BLaER1 (cell line): Measurements from ENCODE around the gene FANCM.
A peak's percentile ranks its signal among the peaks of the same experiment; 100 is the strongest.

Experiments
- H3K27ac ChIP-seq: shearing (Covaris generic); formaldehyde crosslinking; 2 replicates; pipeline ENCODE4 v1.8.1; 2022
- H3K27me3 ChIP-seq: shearing (Covaris generic); formaldehyde crosslinking; 2 replicates; pipeline ENCODE4 v1.8.1; 2022
- H3K36me3 ChIP-seq: shearing (Covaris generic); formaldehyde crosslinking; 2 replicates; pipeline ENCODE4 v1.8.1; 2022
- H3K4me1 ChIP-seq: shearing (Covaris generic); formaldehyde crosslinking; 2 replicates; pipeline ENCODE4 v1.8.1; 2022
- H3K4me2 ChIP-seq: shearing (Covaris generic); formaldehyde crosslinking; 2 replicates; pipeline ENCODE4 v1.8.1; 2022
- H3K4me3 ChIP-seq: shearing (Covaris generic); formaldehyde crosslinking; 2 replicates; pipeline ENCODE4 v1.8.1; 2022
- H3K9ac ChIP-seq: shearing (Covaris generic); formaldehyde crosslinking; 2 replicates; pipeline ENCODE4 v1.8.1; 2022
- H3K9me3 ChIP-seq: shearing (Covaris generic); formaldehyde crosslinking; 2 replicates; pipeline ENCODE4 v1.8.1; 2022
- H4K20me1 ChIP-seq: shearing (Covaris generic); formaldehyde crosslinking; 2 replicates; pipeline ENCODE4 v1.8.1; 2022
- Cebpa-rat ChIP-seq: shearing (Covaris generic); IDR thresholded peaks from 2 replicates; pipeline ENCODE4 v1.8.1; 2022

Gene FANCM

GRCh38 chr14:45135659-45136395, at the start of gene FANCM:
FANCM (plus strand) TSS chr14:45135930; CDS start chr14:45136032, 102 bp downstream.
- peak within 1 kb of the TSS; percentile 97 for H3K27ac ChIP-seq
- peaks cover 44% of the 10 kb centered on the region for H3K4me1 ChIP-seq

GRCh38 chr14:45089813-45090212, 45.9 kb upstream of the FANCM start:
- H3K9me3 ChIP-seq: no peaks in the 10 kb centered on the region
- H3K36me3 ChIP-seq: peaks cover 29% of the 10 kb centered on the region; the same call in 1 of the 2 replicates
- no peak overlapping the region for H3K4me2 ChIP-seq
- no peak for TF ChIP-seq Cebpa-rat
- H3K4me1 ChIP-seq: peaks cover 18% of the 10 kb centered on the region
- no peak overlapping the region for H3K9ac ChIP-seq
- no peak overlapping the region for H3K4me3 ChIP-seq
- H3K27ac ChIP-seq: no peak overlapping the region
- H4K20me1 ChIP-seq: peaks cover 100% of the 10 kb centered on the region
- H3K27me3 ChIP-seq: no peaks in the 10 kb centered on the region

More at GRCh38 chr14:45135659-45136395, at the start of gene FANCM:
- peaks cover 16% of the 10 kb centered on the region; the same call in 1 of the 2 replicates for H4K20me1 ChIP-seq
- peaks cover 8% of the 10 kb centered on the region; the same call in 1 of the 2 replicates for H3K36me3 ChIP-seq
- peak within 1 kb of the TSS; percentile 79 for H3K4me3 ChIP-seq
- peak within 1 kb of the TSS; percentile 96 for H3K9ac ChIP-seq
- no peak for TF ChIP-seq Cebpa-rat
- H3K4me2 ChIP-seq: peak within 1 kb of the TSS; percentile 95
- H3K27me3 ChIP-seq: no peaks in the 10 kb centered on the region
- H3K9me3 ChIP-seq: no peaks in the 10 kb centered on the region

GRCh38 chr14:45091710-45092109, 44.0 kb upstream of the FANCM start:
- no peaks in the 10 kb centered on the region for H3K9me3 ChIP-seq
- H3K9ac ChIP-seq: no peak overlapping the region
- no peaks in the 10 kb centered on the region for H3K27me3 ChIP-seq
- no peak overlapping the region for H3K4me3 ChIP-seq
- H4K20me1 ChIP-seq: peaks cover 100% of the 10 kb centered on the region
- TF ChIP-seq Cebpa-rat: no peak
- H3K4me1 ChIP-seq: no peaks in the 10 kb centered on the region
- H3K4me2 ChIP-seq: no peak overlapping the region
- peaks cover 47% of the 10 kb centered on the region for H3K36me3 ChIP-seq
- H3K27ac ChIP-seq: no peak overlapping the region

- no peak for TF ChIP-seq Cebpa-rat
- Histone ChIP-seq H3K36me3 (peaks cover 63% of the 10 kb centered on the region), H3K4me1 (no peaks in the 10 kb centered on the region), H3K9ac (no peak overlapping the region), H3K4me3 (no peak overlapping the region), H3K9me3 (no peaks in the 10 kb centered on the region), H3K27ac (no peak overlapping the region), H3K4me2 (no peak overlapping the region), H3K27me3 (no peaks in the 10 kb centered on the region), H4K20me1 (peaks cover 76% of the 10 kb centered on the region)
Observed at GRCh38 chr14:45094275-45094674, 41.5 kb upstream of the FANCM start.

GRCh38 chr14:45095143-45095542, 40.6 kb upstream of the FANCM start:
- no peak for TF ChIP-seq Cebpa-rat
- Histone ChIP-seq H3K4me2 (no peak overlapping the region), H3K4me1 (no peaks in the 10 kb centered on the region), H3K27ac (no peak overlapping the region), H3K9me3 (no peaks in the 10 kb centered on the region), H4K20me1 (peaks cover 75% of the 10 kb centered on the region), H3K9ac (no peak overlapping the region), H3K36me3 (peaks cover 70% of the 10 kb centered on the region), H3K4me3 (no peak overlapping the region), H3K27me3 (no peaks in the 10 kb centered on the region)

GRCh38 chr14:45096218-45096617, 39.5 kb upstream of the FANCM start:
- no peaks in the 10 kb centered on the region for H3K9me3 ChIP-seq

GRCh38 chr14:45103806-45104205, 31.9 kb upstream of the FANCM start:
- TF ChIP-seq Cebpa-rat: no peak
- H3K4me3 ChIP-seq: no peak overlapping the region
- no peak overlapping the region for H3K4me2 ChIP-seq
- H3K27me3 ChIP-seq: no peaks in the 10 kb centered on the region
- H3K36me3 ChIP-seq: peaks cover 79% of the 10 kb centered on the region
- no peaks in the 10 kb centered on the region for H3K4me1 ChIP-seq
- no peaks in the 10 kb centered on the region for H3K9me3 ChIP-seq
- H3K9ac ChIP-seq: no peak overlapping the region
- H3K27ac ChIP-seq: no peak overlapping the region
- H4K20me1 ChIP-seq: peaks cover 30% of the 10 kb centered on the region; the same call in 1 of the 2 replicates

More at GRCh38 chr14:45096218-45096617, 39.5 kb upstream of the FANCM start:
- H3K36me3 ChIP-seq: peaks cover 74% of the 10 kb centered on the region
- H3K27ac ChIP-seq: no peak overlapping the region
- no peaks in the 10 kb centered on the region for H3K27me3 ChIP-seq
- no peak overlapping the region for H3K9ac ChIP-seq
- H3K4me2 ChIP-seq: no peak overlapping the region
- H3K4me3 ChIP-seq: no peak overlapping the region
- no peak for TF ChIP-seq Cebpa-rat
- H3K4me1 ChIP-seq: no peaks in the 10 kb centered on the region
- peaks cover 66% of the 10 kb centered on the region for H4K20me1 ChIP-seq

GRCh38 chr14:45104561-45104960, 31.2 kb upstream of the FANCM start:
- H3K9me3 ChIP-seq: no peaks in the 10 kb centered on the region
- H3K4me1 ChIP-seq: no peaks in the 10 kb centered on the region
- no peak overlapping the region for H3K4me3 ChIP-seq
- no peaks in the 10 kb centered on the region for H3K27me3 ChIP-seq
- no peak overlapping the region for H3K27ac ChIP-seq
- no peak for TF ChIP-seq Cebpa-rat
- H3K36me3 ChIP-seq: peaks cover 78% of the 10 kb centered on the region
- H4K20me1 ChIP-seq: peaks cover 26% of the 10 kb centered on the region; the same call in 1 of the 2 replicates
- H3K4me2 ChIP-seq: no peak overlapping the region
- H3K9ac ChIP-seq: no peak overlapping the region

GRCh38 chr14:45112896-45113781, 22.6 kb upstream of the FANCM start:
- no peak overlapping the region for H3K9ac ChIP-seq
- peaks cover 74% of the 10 kb centered on the region for H3K36me3 ChIP-seq
- no peaks in the 10 kb centered on the region for H3K27me3 ChIP-seq
- no peak overlapping the region for H3K4me3 ChIP-seq
- peaks cover 6% of the 10 kb centered on the region; the same call in 1 of the 2 replicates for H4K20me1 ChIP-seq
- no peak overlapping the region for H3K27ac ChIP-seq
- H3K4me1 ChIP-seq: no peaks in the 10 kb centered on the region
- no peak overlapping the region for H3K4me2 ChIP-seq
- no peaks in the 10 kb centered on the region for H3K9me3 ChIP-seq
- no peak for TF ChIP-seq Cebpa-rat

- H3K9ac ChIP-seq: no peak overlapping the region
- H3K27ac ChIP-seq: no peak overlapping the region
Observed at GRCh38 chr14:45114327-45114726, 21.4 kb upstream of the FANCM start.

More at GRCh38 chr14:45114327-45114726, 21.4 kb upstream of the FANCM start:
- Histone ChIP-seq H3K4me2 (no peak overlapping the region), H3K27me3 (no peaks in the 10 kb centered on the region), H3K36me3 (peaks cover 79% of the 10 kb centered on the region), H3K4me3 (no peak overlapping the region), H4K20me1 (peaks cover 6% of the 10 kb centered on the region; the same call in 1 of the 2 replicates), H3K9me3 (no peaks in the 10 kb centered on the region), H3K4me1 (no peaks in the 10 kb centered on the region)
- TF ChIP-seq Cebpa-rat: no peak
